KG1 (cell line): ENCODE data around the gene AP1S1.
"Not testable (repeated sequence)": the region's sequence is repeated elsewhere in the genome, so short reads cannot be mapped to it uniquely, and the experiment has no call there.

Experiments used
- DNase-seq: peaks from one replicate; lab custom pipeline; 2025; lab: John Stamatoyannopoulos, UW

The AP1S1 gene

GRCh38 chr7:101201695-101202602, 47.7 kb downstream of the AP1S1 start:
- no peak for DNase-seq

GRCh38 chr7:101202603-101202918, 48.3 kb downstream of the AP1S1 start:
- DNase-seq, result no peak

- DNase-seq, result not testable (repeated sequence)
These were observed 49.8 kb downstream of the AP1S1 start for GRCh38 chr7:101203740-101204738.

- no peak for DNase-seq
These were observed 51.8 kb downstream of the AP1S1 start for GRCh38 chr7:101205901-101206664.

- no peak for DNase-seq
These were observed 52.4 kb downstream of the AP1S1 start for GRCh38 chr7:101206665-101207042.

GRCh38 chr7:101207459-101207858, 53.2 kb downstream of the AP1S1 start:
- no peak for DNase-seq

- no peak for DNase-seq
These were observed 54.5 kb downstream of the AP1S1 start for GRCh38 chr7:101208794-101209193.

- no peak for DNase-seq
These were observed 55.9 kb downstream of the AP1S1 start for GRCh38 chr7:101210143-101210542.
